Stimulated activated CD8-positive, alpha-beta memory T cell treated with anti-CD3 and anti-CD28 coated beads, Interleukin-2, amount 100 ng/mL, for 48 hours (primary cell): ENCODE results near the gene UBE2S.
"Not testable (repeated sequence)": the region's sequence is repeated elsewhere in the genome, so short reads cannot be mapped to it uniquely, and the experiment has no call there.

Source experiments
- DNase-seq, 2 donors: peaks; one replicate each; pipeline ENCODE4 v3.0.0-alpha.2; 2020; ENCODE audit warnings: low read depth in 2 of 2

The UBE2S gene

DNA sequence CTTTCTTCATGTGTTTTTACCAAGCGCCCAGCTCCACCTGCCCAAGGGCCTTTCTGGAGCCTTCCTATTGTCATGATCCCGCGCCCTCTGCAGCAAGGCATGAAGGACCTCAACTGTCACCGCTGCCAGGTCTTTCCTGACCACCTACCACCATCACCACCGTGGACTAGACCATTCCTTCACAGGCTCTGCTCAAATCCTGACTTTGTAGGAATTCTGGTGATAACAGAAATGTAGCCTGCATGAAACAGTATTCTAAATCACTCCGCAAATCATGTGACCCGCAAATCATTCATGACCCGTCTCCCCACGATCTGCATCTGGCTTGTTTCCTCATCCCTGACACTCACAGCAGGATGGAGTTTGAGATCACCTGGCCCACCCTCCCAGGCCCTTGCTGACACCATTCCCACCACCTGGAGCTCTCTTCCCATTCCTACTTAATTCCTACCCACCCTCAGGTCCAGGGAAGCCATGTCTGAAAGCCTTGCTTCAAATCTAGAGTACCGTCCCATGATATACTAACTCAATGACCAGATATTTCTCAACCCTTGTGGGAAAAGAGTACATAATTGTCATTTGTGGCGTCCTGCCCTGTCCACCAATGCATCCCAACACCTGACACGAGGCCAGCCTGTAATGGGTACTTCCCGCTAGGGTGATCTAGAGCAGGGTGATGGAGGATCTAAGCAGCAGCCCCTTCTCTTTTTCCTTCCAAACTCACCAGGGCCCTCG is 1.3 kb downstream of the UBE2S start:
- DNase-seq, result no peak

DNA sequence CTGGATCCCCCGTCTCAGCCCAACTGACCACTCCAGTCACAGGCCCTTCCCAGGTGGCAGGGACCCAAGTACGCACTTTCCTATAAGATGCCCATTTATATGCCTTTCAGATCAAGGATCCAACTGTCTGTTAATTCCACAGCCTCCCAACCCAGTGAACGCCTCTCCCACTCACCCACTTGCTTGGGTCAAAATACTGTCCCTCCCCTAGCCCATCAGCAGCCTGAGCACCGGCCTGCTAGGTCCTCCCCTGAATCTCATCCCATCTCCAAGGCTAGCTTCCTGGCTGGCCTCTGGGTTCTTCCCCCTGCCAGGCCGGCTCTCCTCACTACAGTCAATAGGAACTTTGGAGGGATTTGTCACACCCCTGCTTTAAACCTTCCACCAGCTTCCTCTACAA is 1.9 kb downstream of the UBE2S start:
- DNase-seq, result no peak

DNA sequence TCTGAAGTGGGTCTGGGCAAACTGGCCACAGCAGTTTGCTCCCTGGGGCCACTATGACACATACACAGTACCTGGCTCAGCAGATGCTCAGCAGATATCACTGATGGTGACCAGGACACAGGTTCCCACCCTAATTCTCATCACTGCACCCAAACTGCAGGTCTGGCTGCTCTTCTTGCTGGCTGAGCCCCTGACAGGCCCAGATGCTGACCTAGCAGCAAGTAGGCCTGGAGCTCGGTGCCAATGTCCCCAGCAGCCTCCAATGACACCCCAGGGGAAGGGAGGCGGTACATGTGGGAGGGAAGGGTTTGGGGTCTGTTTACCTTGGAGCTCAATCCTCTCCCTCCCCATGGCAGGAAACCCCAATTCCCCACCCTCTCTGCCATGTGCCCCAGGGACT is 5.1 kb downstream of the UBE2S start:
- DNase-seq, result no peak

DNA sequence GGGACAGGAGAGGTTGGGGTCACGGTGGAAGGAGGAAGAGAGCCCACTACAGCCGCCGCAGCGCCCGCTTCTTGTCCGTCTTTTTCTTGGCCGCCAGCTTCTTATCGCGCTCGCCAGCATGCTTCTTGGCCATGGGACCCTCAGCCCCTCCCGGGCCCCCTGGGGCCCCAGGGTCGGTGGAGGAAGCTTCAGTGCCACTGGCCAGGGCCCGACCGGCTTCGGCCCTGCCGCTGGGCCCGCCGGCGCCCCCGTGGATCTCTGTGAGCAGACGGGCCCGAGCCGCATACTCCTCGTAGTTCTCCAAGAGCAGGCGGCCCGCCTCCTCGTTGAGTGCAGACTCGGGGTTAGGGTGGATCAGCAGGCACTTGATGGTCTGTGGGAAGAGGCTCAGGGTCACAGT is 6.2 kb downstream of the UBE2S start:
- DNase-seq, result not testable (repeated sequence)

DNA sequence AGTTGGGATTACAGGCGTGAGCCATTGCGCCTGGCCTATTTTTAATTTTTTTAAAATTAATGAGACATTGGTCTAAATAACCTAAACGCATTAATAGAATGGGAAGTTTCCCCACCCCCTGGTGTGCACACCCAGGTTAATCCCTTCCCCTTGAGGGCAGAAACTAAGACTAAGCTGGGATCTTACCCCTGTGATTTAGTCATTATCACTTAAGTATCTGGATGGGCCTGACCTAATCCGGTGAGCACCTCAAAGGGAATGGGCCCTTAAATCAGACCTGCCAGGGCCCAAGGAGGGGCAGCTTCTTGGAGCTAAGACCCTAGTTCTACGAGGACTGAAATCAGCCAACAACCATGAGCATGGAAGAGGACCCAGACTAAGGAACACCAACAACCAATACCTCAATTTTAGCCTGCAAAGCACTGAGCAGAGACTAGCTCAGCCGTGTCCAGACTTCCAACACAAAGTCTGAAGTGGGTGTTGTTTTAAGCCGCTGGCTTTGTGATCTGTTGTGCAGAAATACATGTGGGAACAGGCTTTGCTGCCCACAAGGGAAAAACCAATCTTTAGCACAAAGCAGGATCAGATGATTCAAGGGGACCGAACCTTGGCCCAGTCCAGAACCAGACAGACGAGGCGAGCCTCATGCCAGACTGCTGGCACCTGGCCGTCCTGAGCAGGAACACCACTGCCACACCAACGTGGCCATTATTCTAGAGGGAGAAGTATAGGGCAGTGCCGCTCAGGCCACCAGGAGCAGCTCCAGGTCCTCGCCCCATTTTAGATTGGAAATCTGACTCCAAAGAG is 7.1 kb downstream of the UBE2S start:
- no peak for DNase-seq

DNA sequence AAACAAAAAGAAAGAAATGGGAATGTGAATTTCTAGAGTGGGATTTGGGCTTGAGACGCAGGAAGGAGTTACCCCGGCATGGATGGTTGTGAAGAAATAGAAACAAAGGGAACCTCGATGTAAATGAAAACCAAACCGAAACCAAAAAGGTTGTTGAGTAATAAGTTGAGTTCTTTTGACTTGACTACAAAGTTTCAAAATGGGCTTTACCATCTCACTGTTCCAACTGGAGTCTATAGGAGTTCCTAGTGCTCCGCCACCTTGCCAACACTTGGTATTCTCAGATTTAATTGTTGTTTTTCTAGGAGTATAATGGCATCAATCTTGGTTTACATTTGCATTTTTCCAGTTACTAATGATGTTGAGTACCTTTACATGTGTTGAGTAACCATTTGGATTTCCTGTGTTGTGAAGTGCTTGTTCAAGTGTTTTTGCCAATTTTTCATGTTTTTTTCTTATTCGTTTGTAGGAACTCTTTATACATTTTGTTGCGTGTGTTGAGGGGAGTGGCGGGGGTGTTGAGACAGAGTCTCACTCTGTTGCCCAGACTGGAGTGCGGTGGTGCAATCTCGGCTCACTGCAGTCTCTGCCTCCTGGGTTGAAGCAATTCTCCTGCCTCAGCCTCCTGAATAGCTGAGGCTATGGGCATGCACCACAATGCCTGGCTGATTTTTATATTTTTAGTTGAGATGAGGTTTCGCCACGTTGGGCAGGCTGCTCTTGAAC is 9.2 kb downstream of the UBE2S start:
- DNase-seq, result no peak

DNA sequence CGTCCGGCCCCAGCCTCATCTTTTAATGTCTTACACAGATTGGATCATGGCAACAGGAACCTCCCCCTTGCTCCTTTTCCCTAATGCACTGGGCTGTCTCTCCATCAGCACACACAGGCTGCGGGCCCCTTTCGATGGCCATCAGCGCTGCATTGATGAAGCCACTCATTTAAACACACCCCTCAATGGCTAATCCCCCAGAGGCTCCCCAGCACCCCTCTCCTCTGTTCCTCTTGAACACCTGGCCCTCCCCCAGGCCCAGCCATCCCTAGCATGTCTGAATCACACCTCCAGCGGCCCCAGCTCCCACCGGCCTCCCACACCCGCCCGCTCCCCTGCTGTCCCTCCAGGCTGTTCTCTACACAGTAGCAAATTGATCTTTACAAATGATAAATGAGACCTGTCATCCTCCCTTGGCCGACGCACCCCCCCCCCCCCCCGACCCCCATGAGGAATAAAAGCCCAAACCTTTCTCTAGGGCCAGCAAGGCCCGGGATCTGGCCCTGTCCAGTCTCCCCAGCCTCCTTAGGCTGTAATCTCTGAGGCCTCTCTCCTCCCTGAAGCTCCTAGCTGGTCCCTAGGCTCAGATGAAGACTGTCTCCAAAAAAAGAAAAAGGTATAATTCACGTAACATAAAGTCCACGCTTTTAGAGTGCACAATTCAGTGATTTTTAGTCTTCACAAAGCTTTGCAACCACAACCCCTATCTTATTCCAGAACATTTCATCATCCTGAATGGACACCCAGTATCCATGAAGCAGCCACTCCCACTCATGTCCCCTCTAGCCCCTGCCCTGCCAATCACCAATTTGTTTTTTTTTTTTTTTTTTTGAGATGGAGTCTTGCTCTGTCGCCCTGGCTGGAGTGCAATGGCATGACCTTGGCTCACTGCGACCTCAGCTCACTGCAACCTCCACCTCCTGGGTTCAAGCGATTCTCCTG is 14.5 kb downstream of the UBE2S start:
- DNase-seq, result no peak

DNA sequence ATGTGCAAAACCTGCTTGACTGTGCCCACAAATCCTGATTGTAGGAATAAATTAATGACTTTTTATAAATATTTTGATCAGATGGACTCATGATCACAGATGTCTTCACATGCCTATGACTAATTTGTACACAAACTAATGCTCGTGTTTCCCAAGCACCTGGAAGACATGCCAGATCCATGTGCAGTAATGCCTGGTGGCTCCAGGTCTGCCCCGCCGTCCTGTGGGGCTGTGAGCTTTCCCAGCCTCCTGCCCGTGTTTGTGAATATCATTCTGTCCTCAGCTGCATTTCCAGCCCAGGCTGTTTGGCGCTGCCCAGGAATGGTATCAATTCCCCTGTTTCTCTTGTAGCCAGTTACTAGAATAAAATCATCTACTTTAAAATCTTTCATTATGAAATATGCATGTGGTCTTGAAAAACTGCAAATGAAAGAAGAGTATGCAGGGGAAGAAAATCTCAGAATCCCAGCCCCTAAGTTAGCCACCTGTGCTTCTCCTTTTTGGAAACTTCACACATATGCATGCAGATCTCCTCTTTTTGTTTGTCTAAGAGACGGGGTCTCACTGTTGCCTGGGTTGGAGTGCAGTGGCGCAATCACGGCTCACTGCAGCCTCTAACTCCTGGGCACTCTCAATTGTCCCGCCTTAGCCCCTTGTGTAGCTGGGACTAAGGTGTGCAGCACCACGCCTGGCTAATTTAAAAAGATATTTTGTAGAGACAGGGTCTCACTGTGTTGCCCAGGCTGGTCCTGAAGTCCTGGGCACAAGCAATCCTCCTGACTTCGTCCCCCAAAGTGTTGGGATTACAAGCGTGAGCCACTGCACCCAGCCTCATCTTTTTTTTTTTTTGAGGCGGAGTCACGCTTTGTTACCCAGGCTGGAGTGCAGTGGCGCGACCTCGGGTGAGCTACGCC is 15.6 kb downstream of the UBE2S start:
- DNase-seq, result no peak

DNA sequence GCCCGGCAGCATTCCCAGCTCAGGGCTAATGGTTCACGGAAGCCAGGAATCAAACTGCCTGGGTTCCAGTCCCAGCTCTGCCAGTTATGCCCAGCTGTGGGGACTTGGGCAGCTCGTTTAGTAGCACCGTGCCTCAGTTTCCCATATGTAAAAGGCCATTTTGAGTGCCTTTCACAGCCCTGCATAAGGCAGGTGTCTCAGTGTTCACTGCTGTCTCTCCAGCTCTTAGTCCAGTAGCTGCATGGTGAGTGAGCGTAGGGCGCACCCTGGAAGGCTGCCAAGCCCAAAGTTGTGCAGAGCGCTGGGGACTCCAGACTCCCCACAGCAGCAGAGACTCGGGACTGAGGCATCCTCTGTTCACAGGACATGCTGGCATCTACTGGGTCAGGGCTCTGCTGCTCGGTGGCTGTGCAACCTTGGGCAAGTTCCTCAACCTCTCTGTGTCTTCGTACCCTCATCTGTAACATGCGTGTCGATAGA is 16.4 kb downstream of the UBE2S start:
- no peak for DNase-seq

DNA sequence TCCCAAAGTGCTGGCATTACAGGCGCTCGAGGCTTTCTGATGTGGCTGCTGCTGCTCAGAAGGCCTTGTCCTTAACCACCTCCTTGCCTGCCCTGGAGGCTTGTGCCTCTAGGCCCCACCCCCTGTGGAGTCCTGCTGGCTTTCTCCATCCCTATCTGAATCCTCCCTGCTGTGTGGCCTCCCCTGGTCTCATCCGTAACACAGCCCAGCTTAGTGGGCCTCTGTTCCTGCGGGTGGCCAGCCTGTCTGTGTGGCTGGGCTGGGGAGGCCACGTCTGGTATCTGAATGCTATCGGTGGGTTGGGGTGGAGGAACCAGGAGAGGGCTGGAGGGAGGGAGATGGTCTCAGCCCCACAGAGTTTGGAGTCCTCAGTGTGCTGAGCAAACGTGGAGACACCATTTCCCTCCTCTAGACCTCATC is 17.1 kb downstream of the UBE2S start:
- no peak for DNase-seq

DNA sequence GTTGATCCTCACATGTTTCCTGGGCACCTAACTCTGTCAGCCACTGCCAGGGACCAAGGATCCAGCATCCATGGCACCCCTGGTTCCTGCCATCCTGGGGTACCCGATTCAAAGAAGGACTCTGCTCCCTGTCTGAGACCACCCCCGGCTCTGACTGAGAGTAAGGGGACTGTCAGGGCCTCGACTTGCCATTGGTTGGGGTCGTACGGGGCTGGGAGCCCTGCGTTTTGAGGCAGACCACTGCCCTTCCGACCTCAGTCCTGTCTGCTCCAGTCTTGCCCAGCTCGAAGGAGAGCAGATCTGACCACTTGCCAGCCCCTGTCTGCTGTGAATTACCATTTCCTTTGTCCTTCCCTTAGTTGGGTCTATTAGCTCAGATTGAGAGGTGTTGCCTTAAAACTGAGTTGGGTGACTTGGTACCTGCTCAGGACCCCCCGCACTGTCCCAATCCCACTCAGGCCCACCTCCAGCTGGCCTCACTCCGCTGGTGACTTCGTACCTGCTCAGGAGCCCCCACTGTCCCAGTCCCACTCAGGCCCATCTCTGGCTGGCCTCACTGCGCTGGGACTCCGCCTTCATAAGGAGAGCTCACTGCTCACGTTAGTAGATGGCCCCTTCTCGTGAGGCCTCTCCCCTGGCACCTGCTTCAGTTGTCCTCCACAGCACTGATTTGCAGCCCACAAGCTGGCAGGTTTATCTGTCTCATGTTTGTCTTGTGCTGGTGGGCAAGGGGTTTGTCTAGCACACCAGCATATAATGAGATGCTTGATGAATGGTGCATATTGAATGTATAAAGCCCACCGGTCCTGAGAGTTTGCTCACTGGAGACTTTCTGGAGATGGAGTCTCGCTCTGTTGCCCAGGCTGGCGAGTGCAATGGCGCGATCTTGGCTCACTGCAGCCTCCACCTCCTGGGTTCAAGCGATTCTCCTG is 17.9 kb downstream of the UBE2S start:
- DNase-seq, result no peak

DNA sequence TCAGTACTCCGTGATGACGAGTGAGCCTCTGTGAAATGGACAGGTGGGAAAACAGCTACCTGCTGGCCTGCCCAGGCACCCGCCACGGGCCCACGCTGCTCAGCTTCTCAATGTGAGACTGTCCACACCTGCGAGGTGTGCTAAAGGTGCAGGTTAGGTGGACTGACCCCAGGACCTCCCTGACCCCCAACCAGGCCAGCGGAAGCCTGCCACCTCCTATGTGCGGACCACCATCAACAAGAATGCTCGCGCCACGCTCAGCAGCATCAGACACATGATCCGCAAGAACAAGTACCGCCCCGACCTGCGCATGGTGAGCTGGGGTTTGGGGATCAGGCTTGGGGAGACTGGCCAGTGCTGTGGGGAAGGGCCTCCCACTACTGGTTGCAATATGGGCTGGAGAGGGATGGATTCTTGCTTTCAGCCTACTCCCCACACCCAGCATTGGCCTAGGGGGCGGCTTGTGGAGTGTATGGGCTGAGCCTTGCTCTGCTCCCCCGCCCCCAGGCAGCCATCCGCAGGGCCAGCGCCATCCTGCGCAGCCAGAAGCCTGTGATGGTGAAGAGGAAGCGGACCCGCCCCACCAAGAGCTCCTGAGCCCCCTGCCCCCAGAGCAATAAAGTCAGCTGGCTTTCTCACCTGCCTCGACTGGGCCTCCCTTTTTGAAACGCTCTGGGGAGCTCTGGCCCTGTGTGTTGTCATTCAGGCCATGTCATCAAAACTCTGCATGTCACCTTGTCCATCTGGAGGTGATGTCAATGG is 19.7 kb downstream of the UBE2S start:
- no peak for DNase-seq

DNA sequence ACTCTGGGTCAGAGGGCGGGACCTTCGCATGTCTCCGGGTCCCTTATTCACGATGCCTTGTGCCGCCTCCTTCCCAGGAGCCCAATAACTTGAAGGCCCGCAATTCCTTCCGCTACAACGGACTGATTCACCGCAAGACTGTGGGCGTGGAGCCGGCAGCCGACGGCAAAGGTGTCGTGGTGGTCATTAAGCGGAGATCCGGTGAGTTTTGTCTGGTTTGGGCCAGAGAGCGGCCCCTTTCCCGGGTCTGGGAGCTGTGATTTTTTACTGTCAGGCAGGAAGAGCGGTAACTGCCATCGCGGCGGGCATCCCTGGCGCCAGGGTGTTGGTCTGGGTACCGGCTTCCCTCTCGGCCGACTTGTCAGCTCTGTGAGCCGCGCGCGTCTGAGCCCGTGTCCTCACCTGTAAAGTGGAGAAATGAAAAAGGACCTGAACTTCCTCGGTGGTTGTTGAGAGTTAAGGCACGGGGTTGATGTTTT is 21.1 kb downstream of the UBE2S start:
- DNase-seq, result no peak

DNA sequence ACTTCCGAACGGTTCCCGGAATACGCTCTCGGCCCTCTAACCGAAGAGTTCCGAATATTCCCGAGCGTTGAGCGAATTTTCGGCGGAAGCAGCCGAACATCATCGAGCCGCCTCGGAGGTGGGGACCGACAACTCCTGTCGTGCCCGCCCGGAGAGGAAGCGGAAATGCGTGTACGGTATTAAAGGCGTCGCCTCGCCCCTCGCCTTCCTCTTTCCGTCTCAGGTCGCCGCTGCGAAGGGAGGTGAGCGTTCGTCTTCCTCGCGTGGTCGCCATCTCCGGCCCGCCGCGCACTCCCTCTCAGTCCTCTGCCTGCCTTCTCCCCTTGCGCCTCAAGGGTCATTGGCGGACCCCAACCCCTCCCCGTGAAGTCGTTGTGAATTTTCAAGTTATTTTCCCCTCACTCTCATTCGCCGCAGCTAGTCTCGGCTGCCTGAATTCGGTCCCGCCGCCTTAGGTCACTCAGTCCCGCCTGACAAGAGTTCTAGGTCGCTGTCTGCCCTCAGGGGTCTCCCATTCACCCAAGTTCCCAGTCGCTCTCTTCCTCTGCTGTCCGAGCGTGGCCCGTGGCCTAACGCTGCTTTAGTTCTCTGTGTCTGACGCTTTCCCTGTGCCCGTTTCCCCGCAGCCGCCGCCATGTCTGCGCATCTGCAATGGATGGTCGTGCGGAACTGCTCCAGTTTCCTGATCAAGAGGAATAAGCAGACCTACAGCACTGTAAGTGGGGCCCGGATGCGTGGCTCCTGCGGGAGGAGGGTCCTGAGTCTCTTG is 21.7 kb downstream of the UBE2S start, which contains the start of gene RPL28:
RPL28 (plus strand) TSS at position 209 of the 769 bp plus-strand sequence; CDS start at position 635, 426 bp downstream.
- peak; percentile 95 to 98 for DNase-seq

DNA sequence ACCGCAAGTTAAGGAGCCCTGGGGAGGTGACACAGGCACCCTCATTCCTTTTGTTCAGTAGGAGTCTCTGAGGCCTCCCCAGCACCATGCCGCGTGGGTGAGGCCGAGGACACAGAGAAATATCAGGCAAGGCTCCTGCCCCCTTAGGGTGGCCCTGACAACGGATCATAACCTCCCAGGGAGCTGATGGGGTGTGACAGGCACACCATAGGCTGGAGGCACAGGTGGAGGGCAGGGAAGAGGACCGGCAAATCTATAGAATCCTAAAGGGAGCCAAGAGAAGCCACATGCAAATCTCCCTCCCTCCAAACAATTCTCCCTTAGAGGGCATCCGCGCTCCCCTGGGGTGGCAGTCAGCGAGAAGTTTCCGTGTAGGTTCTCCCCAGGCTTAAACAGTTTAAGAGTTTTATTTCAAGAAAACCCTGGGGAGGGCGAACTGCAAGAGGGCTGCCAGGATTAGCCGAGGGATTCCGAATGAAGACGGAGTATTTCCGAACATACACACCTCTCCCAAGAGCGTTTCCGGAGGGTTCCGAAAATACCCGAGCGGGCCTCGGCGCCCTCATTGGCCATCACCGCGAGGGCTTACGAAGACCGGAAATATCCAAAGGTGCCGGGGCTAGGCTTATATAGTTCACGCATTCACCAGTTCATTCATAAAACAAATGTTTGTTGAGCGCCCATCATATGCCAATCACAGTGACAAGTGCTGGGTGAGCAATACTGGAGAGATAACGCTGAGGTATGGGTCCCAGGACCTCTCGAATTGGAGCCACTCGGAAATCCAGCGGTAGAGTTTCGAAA is 22.5 kb downstream of the UBE2S start:
- peak; percentile 86 to 92 for DNase-seq

DNA sequence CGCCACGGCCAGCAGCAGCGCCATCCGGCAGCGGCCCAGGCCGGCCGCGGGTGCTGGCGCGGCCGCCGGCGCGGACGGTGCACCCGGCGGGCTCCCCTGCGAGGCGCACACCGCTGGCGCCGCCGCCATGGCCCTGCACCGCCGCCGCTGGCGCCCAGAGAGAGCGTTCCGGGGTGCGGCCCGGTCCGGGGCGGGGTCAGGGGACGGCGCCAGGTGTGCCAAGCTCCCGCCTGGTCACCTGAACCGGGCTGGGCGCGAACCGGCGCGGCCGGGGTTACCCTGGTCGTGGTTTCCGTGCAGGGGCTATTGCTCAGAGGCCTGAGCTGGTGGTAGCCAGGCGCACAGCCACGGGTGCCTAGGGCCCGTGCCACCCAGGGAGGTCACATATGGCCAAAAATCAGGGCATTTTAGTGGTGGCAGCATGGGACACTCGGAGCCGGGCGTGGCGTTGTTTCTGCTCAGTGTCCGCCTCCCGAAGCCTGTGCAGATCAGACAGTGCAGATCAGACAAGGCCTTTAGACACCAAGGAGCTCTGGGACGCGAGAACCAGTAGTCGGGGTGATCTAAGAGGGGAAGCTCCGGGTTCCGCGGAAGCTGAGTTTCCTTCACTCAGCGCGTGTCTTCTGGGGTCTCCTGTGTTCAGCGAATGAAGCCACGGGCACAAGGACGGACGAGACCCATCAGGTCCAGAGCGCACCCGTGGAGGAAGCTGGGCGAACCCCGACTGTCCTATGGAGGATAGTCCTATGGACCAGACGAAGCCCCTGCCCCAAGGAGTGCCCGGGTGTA is 23.3 kb downstream of the UBE2S start, which contains the start of gene TMEM238:
TMEM238 (minus strand) TSS at position 162 of the 789 bp plus-strand sequence; CDS start at position 129, 33 bp downstream.
- no peak for DNase-seq
